HAP-1 (cell line): Measurements from ENCODE around the gene SLC6A17.

ENCODE experiments used
- DNase-seq, 2 experiments: peaks; one replicate each; pipeline ENCODE4 v3.0.0-alpha.2; 2016 to 2020; ENCODE audit warnings: low spot score in 2 of 2
- H3K27me3 ChIP-seq: fragments of 250-450 bp; sonication (Bioruptor Pico); 2 replicates; pipeline ENCODE4 v1.5.1; 2020; ENCODE audit warnings: low read depth, mild to moderate bottlenecking, moderate library complexity
- H3K36me3 ChIP-seq: fragments of 250-450 bp; sonication (Bioruptor Pico); replicated peaks from 2 replicates; pipeline ENCODE4 v1.5.1; 2020; ENCODE audit warnings: mild to moderate bottlenecking
- H3K4me1 ChIP-seq: fragments of 250-450 bp; sonication (Bioruptor Pico); 2 replicates; pipeline ENCODE4 v1.5.1; 2020; ENCODE audit warnings: mild to moderate bottlenecking
- H3K4me3 ChIP-seq: fragments of 250-450 bp; sonication (Bioruptor Pico); 2 replicates; pipeline ENCODE4 v1.5.1; 2020; ENCODE audit warnings: mild to moderate bottlenecking, moderate library complexity
- H3K9me3 ChIP-seq: fragments of 250-450 bp; sonication (Bioruptor Pico); 2 replicates; pipeline ENCODE4 v1.5.1; 2020; ENCODE audit warnings: mild to moderate bottlenecking, moderate library complexity
- in situ Hi-C: fragments of 300-500 bp; cut with MboI; formaldehyde crosslinking; loops from 3 replicates; pipeline ENCODE4 v1.14.3; 2020; ENCODE audit warnings: low sequenced_read_pairs, inconsistent platforms, mixed read lengths

Gene SLC6A17

DNA sequence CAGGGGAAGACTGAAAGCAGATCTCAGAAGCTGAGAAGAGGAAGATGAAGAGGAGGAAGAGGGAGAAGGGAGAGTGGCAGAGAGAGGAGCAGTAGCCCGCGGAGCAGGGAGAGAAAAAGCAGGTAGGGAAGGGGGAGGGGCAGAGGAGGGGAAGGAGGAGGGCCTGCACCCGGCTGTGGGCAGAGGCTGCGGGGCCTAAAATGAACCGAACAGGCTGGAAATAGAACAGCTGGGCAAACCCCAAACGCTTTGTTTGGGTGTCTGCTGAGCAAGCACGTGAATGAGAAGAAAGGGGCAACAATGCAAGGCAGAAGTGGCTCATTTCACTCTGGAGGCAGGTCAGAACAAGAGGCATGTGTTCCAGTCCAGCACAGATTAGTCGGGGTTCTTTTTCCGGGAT is 93.3 kb downstream of the SLC6A17 start:
- in situ Hi-C loops: no loop called here
- no peaks in the 10 kb centered on the region for H3K27me3 ChIP-seq

DNA sequence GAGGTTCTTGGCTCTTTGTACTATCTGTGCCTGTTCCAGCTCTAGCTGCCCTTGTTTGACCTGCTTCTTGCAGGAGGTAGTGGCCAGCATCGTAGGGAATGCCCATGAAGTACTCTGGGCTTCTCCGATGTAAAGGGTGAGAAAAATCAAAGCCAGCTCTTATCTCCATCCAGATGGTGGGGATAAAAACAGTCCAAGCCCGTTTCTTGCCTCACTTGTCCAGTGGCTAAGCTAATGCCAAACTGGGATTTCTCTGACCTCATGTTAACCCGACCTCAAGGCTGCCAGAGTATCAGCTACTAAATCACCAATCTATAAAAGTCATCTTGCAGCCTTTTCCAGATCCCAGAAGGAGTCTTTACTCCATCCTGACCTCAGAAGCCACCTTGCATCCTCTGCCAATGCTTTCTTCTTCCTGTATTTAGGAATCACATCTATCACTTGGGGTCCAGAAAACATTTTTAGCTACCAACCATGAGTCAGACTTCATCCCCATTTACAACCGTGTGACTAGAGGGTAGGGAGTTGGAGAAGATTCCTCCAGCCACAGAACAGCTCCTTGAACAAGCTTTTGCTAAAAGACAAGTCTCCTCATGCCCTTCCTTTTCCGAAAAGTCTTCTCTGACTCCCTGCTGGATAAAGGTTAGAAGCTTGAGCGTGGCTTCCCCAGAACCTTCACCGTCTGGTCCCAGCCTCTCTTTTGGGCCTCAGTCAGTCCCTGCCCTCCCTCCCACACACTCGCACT is 95.8 kb downstream of the SLC6A17 start:
- Histone ChIP-seq H3K27me3 (no peaks in the 10 kb centered on the region), H3K36me3 (no peaks in the 10 kb centered on the region), H3K9me3 (no peaks in the 10 kb centered on the region), H3K4me3 (no peak overlapping the region), H3K4me1 (no peaks in the 10 kb centered on the region)
- no peak for DNase-seq
- in situ Hi-C loops: no loop called here

More for the DNA sequence above, 93.3 kb downstream of the SLC6A17 start:
- H3K36me3 ChIP-seq: no peaks in the 10 kb centered on the region
- H3K4me1 ChIP-seq: no peaks in the 10 kb centered on the region
- H3K9me3 ChIP-seq: no peaks in the 10 kb centered on the region
- DNase-seq: no peak
- no peak overlapping the region for H3K4me3 ChIP-seq

DNA sequence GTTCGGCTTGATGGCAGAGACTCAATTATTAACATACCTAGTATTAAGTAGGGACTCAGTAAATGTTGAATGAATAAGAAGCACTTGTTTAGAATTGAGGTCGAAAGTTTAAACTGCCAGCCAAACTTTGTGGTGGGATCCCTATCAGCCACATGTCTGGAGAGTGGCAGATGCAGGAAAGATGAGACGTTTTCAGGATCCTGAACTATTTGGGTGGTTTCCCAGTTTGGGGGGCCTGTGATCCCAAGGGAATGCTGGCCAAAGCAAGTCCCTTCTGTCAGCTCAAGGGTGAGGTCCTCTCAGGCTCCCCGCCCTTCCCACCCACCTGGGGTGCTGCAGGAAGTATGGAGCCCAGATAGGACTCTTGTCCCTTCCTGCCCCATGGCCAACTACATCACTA is 98.5 kb downstream of the SLC6A17 start:
- Histone ChIP-seq H3K36me3 (no peaks in the 10 kb centered on the region), H3K4me1 (no peaks in the 10 kb centered on the region), H3K9me3 (no peaks in the 10 kb centered on the region), H3K4me3 (no peak overlapping the region), H3K27me3 (no peaks in the 10 kb centered on the region)
- in situ Hi-C loops: no loop called here
- no peak for DNase-seq

DNA sequence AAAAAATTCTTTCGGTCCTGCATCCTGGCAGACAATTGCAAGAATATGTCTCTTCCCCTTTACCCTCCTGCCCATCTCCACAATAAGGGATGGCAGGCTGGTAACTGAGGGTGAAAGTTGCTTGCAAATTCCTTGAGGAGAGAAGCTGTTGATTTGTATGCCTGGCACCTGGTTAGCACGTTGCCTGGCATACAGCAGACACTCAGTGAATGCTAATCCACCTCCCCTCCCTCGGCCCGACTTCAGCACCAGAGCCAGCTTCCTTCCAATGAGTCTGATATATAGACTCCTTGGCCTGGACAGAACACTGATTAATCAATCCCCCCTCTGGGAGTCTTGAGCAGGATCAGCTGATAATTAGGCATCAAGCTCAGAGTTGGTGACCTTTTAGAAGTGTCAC is 99.0 kb downstream of the SLC6A17 start:
- in situ Hi-C loops: no loop called here
- H3K36me3 ChIP-seq: no peaks in the 10 kb centered on the region
- no peaks in the 10 kb centered on the region for H3K4me1 ChIP-seq
- no peaks in the 10 kb centered on the region for H3K27me3 ChIP-seq
- H3K9me3 ChIP-seq: no peaks in the 10 kb centered on the region
- DNase-seq: no peak
- no peak overlapping the region for H3K4me3 ChIP-seq

DNA sequence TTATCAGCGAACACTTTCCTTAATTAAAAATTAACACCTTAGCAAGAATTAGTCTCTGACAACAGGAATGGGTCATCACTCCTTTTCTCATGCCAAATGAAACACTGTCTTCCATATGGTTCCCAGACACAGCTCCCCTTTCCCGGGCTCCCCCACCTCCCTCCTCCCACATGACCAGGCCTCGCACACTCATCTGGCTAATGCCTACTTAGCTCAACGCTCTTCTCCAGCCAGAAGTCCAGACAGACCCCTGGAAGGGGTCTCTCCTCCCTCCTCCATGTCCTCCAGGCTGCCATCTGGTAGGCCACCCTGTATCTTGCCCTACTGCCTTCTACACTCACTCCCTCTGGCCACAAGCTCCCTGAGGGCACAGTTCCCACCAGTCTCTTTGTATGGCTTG is 99.7 kb downstream of the SLC6A17 start:
- no peaks in the 10 kb centered on the region for H3K36me3 ChIP-seq
- H3K9me3 ChIP-seq: no peaks in the 10 kb centered on the region
- H3K4me3 ChIP-seq: no peak overlapping the region
- H3K27me3 ChIP-seq: no peaks in the 10 kb centered on the region
- DNase-seq: no peak
- H3K4me1 ChIP-seq: no peaks in the 10 kb centered on the region
- in situ Hi-C loops: no loop called here

DNA sequence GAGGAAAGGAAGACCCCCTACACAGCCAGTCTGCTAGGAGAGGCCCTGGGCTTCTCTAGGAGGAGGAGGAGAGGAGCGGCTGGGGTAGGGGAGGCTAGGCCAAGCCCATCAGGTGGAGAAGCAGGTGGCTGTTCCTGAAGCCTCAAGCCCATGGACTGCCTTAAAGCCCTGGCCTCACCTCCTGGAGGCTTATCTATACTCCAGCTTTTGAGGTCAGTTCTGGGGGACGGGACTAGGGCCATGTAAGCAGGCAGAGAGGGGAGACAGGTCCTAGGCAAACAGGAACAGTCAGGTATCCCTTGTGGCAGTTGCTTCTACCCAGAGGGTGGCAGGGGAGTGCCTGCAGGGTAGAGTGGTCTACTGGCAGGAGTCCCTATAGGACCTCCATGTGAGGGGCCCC is 100.5 kb downstream of the SLC6A17 start:
- in situ Hi-C loops: no loop called here

More for the DNA sequence above, 100.5 kb downstream of the SLC6A17 start:
- DNase-seq: no peak
- H3K36me3 ChIP-seq: no peaks in the 10 kb centered on the region
- H3K9me3 ChIP-seq: no peaks in the 10 kb centered on the region
- H3K27me3 ChIP-seq: no peaks in the 10 kb centered on the region
- no peaks in the 10 kb centered on the region for H3K4me1 ChIP-seq
- no peak overlapping the region for H3K4me3 ChIP-seq
